GM12872 (cell line): ENCODE data around the gene PPP1R9A.

Source experiments
- TF ChIP-seq, protein P1 (sequence below): IDR thresholded peaks from 3 replicates; pipeline ENCODE4 v1.5.1; 2011; ENCODE audit warnings: low read depth, mild to moderate bottlenecking, low read length, moderate library complexity; ENCODE audit not compliant: insufficient read depth

Gene PPP1R9A

GRCh38 chr7:94882891-94883290 is 24.5 kb upstream of the PPP1R9A start:
- TF ChIP-seq, protein P1, sequence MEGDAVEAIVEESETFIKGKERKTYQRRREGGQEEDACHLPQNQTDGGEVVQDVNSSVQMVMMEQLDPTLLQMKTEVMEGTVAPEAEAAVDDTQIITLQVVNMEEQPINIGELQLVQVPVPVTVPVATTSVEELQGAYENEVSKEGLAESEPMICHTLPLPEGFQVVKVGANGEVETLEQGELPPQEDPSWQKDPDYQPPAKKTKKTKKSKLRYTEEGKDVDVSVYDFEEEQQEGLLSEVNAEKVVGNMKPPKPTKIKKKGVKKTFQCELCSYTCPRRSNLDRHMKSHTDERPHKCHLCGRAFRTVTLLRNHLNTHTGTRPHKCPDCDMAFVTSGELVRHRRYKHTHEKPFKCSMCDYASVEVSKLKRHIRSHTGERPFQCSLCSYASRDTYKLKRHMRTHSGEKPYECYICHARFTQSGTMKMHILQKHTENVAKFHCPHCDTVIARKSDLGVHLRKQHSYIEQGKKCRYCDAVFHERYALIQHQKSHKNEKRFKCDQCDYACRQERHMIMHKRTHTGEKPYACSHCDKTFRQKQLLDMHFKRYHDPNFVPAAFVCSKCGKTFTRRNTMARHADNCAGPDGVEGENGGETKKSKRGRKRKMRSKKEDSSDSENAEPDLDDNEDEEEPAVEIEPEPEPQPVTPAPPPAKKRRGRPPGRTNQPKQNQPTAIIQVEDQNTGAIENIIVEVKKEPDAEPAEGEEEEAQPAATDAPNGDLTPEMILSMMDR, result no peak

GRCh38 chr7:94883616-94884015 is 23.8 kb upstream of the PPP1R9A start:
- TF ChIP-seq, protein P1, result no peak

DNA sequence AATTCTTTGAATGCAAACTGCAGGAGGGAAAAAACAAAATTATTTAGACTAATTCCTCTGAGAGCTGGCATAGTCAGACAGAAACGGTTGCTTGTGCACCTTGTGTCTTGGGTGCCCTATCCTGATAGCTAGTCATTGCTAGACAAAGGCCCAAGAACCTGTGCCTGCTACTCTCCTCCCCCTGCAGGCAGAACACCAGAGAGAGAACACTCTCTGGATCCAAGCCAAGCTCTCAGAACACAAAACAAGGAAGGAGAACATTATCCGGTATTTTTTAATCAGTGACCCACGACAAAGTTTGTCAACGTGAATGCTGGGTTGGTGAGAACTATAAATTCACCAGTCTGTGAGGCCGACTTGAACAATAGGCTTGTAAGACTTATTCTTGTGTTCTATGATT is 18.8 kb upstream of the PPP1R9A start:
- TF ChIP-seq, protein P1, result no peak

DNA sequence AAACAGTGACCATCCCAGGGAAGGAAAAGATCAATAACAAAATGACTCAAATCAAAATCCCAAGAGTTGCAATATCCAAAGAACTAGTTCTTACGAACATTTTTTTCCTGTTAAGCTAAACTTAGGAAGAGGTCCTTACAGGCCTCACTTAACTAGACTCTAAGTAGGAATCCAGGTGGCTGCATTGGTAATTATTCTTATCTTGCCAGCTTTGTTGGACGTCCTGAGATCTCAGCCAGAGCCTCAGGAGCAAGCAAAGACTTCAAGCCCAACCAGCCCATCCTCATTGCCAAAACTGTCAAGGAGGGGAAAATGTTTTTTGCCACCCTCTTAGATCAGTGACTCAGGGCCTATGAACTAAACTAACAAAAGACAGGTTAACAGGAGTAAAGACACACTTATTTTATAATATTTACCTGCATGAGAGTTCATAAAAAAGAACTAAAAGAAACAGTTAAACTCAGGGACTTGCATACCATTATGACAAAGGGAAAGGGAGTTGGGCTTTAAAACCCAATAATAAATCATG is 18.3 kb upstream of the PPP1R9A start:
- TF ChIP-seq, protein P1, result no peak

DNA sequence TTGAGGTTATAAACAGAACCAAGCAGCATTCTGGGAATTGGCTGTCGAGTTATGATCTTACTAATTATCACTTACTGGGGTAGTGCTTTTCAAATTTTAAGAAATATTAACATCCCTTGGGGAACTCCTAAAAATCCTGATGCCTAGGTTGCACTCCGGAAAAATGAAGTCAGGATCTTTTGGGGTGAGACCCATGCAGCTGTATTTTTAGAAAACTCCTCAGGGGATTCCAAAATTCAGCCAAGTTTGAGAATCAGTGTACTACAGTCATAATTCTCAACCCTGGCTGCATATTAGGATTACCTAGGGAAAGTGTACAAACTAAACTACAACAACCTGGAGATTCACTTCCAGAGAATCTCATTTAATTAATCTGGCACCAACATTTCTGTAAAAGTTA is 17.2 kb upstream of the PPP1R9A start:
- TF ChIP-seq, protein P1, result no peak

GRCh38 chr7:94893661-94894060 is 13.7 kb upstream of the PPP1R9A start:
- TF ChIP-seq, protein P1, result no peak

- TF ChIP-seq, protein P1, result no peak
Measured at GRCh38 chr7:94897541-94897940, 9.9 kb upstream of the PPP1R9A start.
